Measurements from ENCODE around the gene OR8B2. TPM values are rescaled to one million over a fixed set of nuclear protein-coding genes. Genes with fewer than 3 reads are reported as not detected.
"Not testable (repeated sequence)": the region's sequence is repeated elsewhere in the genome, so short reads cannot be mapped to it uniquely, and the experiment has no call there.

The OR8B2 gene
- total and polyA plus RNA-seq, 12 donors = not detected

GRCh38 chr11:124415356-124415923 is 31.1 kb upstream of the OR8B2 start:
- H3K27me3 ChIP-seq = peaks cover 0 to 17% (median 0%) of the 10 kb centered on the region in 7 donors
- intact Hi-C loops (cut with DNase I) = loop anchor here in 5 of 10 donors (1.0 to 5.0 kb wide), 5 partner anchors 167 to 173 kb away; no protein-coding TSS in a partner anchor
- no peaks in the 10 kb centered on the region for H3K36me3 ChIP-seq
- no peaks in the 10 kb centered on the region for H3K4me1 ChIP-seq
- DNase-seq (no peak), ATAC-seq (no peak)
- H3K9me3 ChIP-seq = no peaks in the 10 kb centered on the region
- no peak overlapping the region for H3K27ac ChIP-seq
- H3K4me3 ChIP-seq = no peak overlapping the region
- peak in 8 of 9 donors; percentile 61 to 79 (median 76) for TF ChIP-seq CTCF (IDR thresholded peaks at IDR 0.05)
- WGBS, 2 donors = 18 to 24% methylated on average over 5 of the region's 5 CpGs

DNA sequence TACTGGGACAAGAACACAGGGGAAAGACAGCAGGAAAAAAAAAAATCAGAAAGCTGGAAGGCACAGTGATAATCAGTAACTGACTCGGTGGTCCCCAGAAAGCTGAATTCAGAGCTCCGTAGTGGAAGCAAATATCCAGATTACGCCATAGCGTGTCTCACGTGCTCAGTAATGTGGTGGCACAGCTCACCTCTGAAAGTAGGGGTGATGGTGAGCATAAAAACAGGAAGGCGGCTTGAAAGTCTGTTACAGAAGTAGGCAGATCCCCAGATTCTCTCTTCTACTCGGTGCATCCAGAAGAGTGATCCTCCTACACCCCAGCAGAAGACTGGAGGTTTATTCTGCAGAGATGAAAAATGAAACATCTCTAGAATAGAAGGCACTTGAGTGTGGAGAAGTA is 25.6 kb upstream of the OR8B2 start:
- H3K27ac ChIP-seq = no peak overlapping the region
- intact Hi-C loops (cut with DNase I) = loop anchor here in 3 of 10 donors (5.0 kb wide), 2 partner anchors 172 to 177 kb away; no protein-coding TSS in a partner anchor
- no peak for ATAC-seq

DNA sequence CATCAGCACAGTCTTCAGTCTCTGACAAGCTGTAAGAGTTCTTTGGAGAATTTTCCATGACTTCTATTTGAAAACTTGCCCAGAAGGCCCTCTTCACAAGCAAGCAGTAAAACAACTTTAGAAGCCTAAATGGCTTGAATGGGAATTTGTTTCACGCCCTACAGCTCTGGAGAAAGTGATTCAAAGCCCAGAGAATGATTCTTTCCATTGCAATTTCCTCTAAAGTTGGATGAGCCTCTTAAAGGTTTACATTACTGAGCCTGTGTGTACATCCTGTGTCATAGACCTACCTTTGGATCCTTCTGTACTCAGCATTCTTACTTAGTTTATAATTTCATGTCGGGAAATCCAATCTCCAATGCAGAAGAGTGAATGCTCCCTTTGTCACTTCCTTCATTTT is 21.3 kb upstream of the OR8B2 start:
- Histone ChIP-seq H3K36me3 (no peaks in the 10 kb centered on the region), H3K27me3 (peaks cover 0 to 11% (median 0%) of the 10 kb centered on the region in 7 donors), H3K9me3 (no peaks in the 10 kb centered on the region), H3K27ac (no peak overlapping the region), H3K4me3 (no peak overlapping the region), H3K4me1 (no peaks in the 10 kb centered on the region)
- DNase-seq = no peak
- WGBS, 2 donors = 69% methylated on average over 2 of the region's 2 CpGs
- no peak for ATAC-seq
- intact Hi-C loops (cut with DNase I) = no loop called here
- no peak for TF ChIP-seq CTCF (IDR thresholded peaks at IDR 0.05)

More for the DNA sequence above, 25.6 kb upstream of the OR8B2 start:
- TF ChIP-seq CTCF (IDR thresholded peaks at IDR 0.05) = no peak
- DNase-seq = no peak
- Histone ChIP-seq H3K4me1 (no peaks in the 10 kb centered on the region), H3K9me3 (no peaks in the 10 kb centered on the region), H3K4me3 (no peak overlapping the region), H3K36me3 (no peaks in the 10 kb centered on the region), H3K27me3 (peaks cover 0 to 22% (median 0%) of the 10 kb centered on the region in 7 donors)
- WGBS, 2 donors = 83 to 88% methylated on average over 7 of the region's 7 CpGs

- ATAC-seq; intact Hi-C loops (cut with DNase I): not testable (repeated sequence)
- WGBS, 2 donors = 92 to 98% methylated on average over 13 to 22 of the region's 27 CpGs
Measured at GRCh38 chr11:124403186-124403585, 18.9 kb upstream of the OR8B2 start.

DNA sequence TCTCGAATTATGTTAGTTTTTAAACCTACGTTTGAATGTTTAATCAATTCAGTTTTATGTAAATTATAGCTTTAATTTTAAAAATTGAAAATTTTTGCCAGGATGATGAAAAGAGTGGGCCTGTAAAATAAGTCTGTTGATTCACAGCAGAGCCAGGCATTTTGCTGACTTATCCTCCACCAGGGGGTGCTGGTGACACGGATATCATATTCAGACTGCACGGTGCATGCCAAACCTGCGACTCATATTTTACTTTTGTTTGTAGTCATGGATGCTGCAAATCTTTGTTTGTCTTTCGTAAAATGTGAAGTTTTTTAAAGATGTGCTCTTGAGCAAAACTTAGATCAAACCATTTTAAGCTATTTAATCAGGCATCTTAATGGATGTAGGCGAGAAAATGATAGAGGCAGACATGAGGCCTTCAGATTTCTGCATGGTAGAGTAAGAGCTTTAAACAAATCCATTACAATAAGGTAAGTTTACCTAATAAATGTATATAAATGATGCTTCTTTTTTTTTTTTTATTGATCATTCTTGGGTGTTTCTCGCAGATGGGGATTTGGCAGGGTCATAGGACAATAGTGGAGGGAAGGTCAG is 18.1 kb upstream of the OR8B2 start:
- Histone ChIP-seq H3K27me3 (no peaks in the 10 kb centered on the region), H3K27ac (no peak overlapping the region), H3K4me3 (no peak overlapping the region), H3K9me3 (no peaks in the 10 kb centered on the region), H3K36me3 (no peaks in the 10 kb centered on the region), H3K4me1 (no peaks in the 10 kb centered on the region)
- 34 to 53% methylated on average over 8 of the region's 8 CpGs for WGBS, 2 donors
- intact Hi-C loops (cut with DNase I) = no loop called here
- ATAC-seq (peak in 1 of 8 donors; percentile 55), DNase-seq (peak; percentile 11 to 67)
- TF ChIP-seq CTCF (IDR thresholded peaks at IDR 0.05) = peak; percentile 16 to 81 (median 68)

More at GRCh38 chr11:124403186-124403585, 18.9 kb upstream of the OR8B2 start:
- DNase-seq, H3K36me3 ChIP-seq, H3K4me1 ChIP-seq, H3K27ac ChIP-seq, H3K9me3 ChIP-seq, H3K4me3 ChIP-seq, H3K27me3 ChIP-seq: not testable (repeated sequence)

All from heart right ventricle (tissue), 16 donors.